Measurements from ENCODE around the gene PKNOX2. TPM values are rescaled to one million over a fixed set of nuclear protein-coding genes. Genes with fewer than 3 reads are reported as not detected.
A peak's percentile ranks its signal among the peaks of the same experiment; 100 is the strongest.

The PKNOX2 gene
- total RNA-seq, 1 donor from 2014 or later, result 20.2 TPM

DNA sequence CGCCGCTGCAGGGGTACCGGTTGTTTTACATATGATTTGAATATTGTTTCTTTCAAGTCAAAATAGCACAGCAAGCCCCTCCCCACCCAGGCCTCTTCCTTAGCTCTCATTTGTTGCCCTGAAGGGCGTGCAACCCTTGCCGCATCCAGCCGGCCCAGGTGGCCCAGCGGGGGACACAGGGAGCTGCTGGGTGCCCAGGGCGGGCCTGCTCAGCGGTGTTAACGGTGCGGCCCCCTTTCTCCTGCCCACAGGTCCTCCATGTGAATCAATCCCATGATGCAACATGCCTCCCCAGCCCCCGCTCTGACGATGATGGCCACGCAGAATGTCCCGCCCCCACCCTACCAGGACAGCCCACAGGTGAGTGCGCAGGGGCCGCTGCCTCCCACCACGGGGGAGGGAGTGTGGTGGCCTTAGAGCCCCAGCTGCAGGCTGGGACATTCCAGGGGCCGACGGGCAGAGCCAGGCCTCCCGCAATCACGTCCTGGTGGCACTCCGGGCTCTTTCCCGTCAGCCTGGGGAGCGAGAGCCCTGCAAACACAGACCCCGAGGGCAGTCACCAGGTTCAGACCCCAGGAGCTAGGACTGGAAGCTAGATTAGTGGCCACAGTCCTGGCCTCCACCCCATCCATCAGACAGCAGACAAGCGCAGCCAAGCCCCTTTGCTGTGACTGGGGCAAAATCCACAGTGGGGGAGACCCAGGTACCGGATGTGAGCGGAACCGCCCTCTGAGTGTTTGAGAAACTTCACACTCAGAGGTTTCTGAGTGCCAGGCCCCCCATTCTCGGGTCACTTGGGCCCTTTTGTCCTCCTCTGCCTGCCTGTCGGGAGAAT is 186.7 kb downstream of the PKNOX2 start:
- DNase-seq (ENCODE audit: low read depth), result no peak

DNA sequence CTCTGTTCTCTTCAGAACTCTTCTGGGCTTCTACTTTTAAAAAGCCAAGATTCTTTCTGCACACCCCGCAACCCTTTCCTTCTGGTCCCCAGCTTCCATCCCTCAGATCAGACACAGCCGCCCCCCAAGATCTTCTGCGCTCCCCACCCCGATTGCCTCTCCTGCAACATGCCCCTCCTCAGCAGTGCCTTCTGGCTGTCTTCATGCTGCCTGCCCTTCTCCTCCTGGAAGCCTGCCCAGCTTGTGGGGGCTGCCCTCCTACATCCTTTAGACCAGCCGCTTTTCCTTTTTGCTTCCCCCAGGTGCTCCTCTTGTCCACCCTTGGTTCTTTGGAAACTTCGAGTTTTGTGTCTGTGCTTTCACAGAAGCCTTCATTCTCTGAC is 187.3 kb downstream of the PKNOX2 start:
- DNase-seq (ENCODE audit: low read depth), result no peak

DNA sequence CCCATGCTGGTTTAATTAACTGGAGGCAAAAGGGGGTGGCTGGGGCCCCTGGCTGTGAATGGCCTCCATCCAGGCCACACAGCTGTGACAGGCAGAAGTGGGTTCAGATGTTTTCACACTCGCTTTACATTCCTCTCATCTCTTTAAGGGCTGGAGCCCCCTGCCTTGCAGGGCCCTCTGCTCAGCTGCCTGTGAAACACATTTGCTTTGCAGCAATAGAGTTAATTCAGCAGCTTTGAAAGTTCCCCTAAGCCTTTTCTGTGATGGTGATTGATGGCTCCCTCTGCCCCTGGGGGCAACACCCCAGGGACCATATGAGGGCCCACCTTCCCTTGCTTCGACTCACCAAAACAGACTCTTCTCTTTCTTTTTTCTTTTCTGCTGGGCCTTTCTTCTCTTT is 192.2 kb downstream of the PKNOX2 start:
- DNase-seq (ENCODE audit: low read depth), result no peak

DNA sequence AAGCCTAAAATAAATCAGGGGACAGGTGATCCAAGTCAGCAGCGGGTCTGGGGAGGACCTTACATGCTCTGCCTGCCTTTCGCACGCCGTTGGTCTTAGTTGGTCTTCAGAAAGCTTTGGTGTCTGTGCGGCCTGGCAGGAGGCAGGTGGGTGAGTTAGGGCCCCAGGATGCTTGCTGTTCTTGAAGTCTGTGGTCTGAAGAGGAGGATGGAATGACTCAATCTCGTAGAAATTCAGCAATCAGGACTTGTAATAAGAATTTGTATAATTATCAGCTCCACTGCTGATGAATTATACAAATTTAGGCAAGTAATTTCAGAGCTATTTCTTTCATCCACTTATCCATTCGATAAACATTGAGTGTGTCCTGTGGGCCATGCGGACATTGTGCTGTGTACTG is 193.0 kb downstream of the PKNOX2 start:
- no peak for DNase-seq (ENCODE audit: low read depth)

DNA sequence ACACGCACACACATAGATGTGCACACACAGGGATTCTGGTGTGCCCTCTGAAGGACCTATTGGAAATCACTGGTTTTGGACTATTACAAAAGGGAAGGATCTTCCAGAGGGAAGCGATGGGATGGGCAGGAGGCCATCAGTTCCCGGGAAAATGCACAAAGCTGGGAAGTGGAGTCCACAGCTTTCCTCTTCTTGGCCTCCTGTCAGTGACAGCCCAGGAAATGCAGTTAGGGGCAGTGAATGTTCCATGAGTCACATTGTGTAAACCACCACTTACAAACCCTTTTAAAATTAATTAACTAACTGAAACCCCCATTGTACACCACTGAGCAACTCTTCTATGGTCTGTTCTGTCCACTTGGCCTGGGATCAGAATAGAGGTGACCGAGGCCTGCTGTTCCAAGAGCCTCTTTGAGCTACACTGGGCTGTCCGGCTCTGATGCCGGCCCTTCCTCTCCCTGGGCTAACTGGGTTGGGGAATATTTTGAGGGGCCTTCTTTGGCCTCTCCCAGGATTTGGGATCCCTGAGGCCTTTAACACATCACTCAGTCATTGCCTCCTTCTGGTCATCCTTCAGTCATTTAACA is 193.8 kb downstream of the PKNOX2 start:
- no peak for DNase-seq (ENCODE audit: low read depth)

DNA sequence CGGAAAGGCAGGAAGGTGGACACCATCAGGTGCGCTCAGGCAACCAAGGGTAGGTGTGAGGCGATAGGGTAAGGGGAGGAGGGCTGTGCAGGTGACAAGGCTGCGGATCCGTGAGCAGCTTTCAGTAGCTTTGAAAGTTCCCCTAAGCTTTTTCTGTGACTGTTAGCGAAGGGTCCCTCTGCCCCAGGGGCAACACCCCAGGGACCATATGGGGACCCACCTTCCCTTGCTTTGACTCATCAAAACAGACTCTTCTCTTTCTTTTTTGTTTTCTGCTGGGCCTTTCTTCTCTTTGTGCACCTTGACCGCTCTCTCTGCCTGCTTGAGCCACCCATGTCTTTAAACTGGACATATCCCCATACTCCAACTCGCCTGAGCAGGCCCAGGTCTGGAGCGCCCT is 194.6 kb downstream of the PKNOX2 start:
- DNase-seq (ENCODE audit: low read depth), result no peak

DNA sequence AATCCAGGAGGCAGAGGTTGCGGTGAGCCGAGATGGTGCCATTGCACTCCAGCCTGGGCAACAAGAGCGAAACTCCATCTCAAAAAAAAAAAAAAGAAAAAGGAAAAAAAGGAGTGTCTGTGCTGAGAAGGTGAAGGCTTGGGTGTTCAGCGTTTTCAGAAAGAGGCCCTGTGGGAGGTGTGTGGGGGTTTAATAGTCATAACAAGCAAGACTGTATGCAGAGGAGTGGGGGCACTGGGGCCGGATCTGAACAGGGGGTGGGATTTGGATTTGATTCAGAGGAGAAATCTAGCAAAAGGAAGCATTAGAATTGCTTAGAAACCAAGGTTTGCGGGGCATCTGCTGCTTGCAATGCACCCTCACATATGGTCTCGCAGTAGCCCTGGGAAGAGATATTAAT is 195.5 kb downstream of the PKNOX2 start:
- no peak for DNase-seq (ENCODE audit: low read depth)

DNA sequence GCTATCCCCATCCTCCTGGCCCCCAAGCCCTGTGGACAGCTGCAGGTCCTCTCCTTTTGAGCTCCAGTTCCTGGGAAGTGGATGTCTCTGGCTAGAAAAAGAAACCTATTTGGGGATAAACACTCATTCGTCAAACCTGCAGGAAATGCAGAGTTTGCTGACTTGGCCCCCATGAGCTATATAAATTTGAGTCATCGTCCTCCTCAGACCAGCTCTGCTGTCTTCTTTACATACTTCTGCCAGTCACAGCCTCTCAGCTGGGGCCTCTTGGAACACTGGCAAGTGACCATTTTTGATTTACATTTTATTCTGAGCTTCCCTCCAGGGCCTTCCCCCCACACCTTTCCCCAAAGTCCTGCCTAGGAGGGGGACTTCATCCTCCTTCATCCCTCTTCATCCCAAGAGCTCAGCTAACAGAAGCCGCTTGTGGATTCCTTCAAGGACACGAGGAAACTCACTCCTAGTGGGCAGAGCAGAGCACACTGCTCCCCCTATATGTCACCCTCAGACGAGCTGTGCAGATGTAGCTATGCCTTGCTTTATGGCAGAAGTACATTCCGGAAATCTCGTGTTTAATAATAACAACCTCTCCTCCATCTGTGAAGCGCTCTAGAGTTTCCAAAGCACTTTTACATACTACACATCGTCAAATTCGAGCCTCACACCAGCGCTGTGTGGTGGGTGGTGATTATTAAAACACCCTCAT is 199.7 kb downstream of the PKNOX2 start:
- DNase-seq (ENCODE audit: low read depth), result no peak

DNA sequence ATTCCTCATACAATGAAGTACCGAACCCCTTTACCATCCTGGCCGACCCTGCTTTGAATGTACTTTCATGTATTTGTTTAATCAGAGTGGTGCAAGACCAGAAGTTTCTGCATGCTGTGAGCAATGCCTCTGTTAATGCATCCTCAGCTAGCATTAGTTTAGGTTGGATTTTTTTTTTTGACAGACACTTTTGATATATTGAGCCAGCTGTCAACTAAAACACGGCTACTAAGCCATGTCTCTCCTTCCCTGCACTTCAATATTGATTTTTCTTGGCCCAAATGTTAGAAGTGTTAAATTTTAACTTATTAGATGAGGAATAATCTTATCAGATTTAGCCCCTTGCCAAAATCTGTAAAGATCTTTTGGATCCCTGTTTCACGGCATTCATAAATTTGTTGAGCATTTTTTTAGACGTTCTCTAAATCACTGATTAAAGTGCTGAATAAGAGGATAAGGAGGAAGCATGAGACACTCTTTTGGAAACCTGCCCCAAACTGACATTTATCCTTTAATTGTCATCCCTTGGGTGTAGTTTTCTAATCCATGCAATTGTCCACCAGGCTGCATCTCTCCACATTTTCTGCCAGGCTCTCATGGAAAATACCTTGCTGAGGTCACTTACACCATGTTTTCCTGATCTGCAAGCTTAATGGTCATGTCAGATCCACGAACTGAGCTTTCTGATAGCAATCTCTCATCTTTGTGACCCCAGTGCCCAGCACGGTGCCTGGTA is 200.8 kb downstream of the PKNOX2 start:
- no peak for DNase-seq (ENCODE audit: low read depth)

DNA sequence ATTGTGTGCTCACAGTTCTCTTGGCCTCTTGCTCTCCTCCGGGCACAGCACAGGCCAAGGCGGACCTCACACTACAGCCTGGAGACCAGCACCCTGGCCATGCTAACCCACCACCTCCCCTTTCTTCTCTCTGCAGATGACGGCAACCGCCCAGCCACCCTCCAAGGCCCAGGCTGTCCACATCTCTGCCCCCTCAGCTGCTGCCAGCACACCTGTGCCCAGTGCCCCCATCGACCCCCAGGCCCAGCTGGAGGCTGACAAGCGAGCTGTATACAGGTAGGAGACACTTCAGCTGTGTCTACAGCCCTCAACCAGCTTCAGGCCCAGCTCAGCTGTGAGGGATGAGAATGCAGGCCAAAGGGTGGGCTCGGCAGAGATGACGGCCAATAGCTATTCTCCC is 203.2 kb downstream of the PKNOX2 start:
- DNase-seq (ENCODE audit: low read depth), result no peak

DNA sequence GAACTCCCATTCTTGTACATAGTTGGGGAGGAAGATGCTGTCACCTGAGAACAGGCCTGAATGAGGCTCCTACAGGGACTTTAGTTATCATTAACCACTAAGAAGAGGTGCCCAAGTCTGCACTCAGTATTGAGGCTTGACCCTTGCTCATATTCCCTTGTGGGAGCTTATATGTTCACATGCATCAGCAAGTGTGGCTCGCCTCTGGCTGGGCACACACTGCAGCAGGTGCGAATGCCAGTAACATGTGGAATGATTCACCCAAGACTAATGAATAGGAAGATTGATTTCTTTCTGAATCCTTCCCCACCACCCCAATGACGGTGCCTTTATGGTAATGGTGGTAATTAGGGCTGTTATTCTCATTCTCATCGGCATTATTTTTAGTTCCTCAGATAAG is 204.2 kb downstream of the PKNOX2 start:
- no peak for DNase-seq (ENCODE audit: low read depth)

DNA sequence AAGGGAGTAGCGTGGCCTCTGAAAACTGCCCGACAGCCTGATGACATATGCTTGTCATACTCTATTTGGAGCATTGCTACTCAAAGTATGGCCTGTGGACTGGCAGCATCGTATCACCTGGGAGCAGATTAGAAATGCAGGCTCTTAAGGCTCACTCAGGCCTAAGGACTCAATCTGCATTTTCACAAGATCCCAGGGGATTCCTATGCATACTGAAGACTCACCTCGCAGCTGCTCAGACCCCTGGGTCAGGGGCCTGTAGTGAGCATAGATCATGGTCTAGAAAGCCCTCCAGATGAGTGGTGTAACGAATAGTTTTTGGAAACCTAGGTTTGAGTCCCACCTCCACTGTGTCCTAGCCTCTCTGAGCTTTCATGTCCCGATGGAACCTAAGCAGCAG is 205.3 kb downstream of the PKNOX2 start:
- DNase-seq (ENCODE audit: low read depth), result no peak

DNA sequence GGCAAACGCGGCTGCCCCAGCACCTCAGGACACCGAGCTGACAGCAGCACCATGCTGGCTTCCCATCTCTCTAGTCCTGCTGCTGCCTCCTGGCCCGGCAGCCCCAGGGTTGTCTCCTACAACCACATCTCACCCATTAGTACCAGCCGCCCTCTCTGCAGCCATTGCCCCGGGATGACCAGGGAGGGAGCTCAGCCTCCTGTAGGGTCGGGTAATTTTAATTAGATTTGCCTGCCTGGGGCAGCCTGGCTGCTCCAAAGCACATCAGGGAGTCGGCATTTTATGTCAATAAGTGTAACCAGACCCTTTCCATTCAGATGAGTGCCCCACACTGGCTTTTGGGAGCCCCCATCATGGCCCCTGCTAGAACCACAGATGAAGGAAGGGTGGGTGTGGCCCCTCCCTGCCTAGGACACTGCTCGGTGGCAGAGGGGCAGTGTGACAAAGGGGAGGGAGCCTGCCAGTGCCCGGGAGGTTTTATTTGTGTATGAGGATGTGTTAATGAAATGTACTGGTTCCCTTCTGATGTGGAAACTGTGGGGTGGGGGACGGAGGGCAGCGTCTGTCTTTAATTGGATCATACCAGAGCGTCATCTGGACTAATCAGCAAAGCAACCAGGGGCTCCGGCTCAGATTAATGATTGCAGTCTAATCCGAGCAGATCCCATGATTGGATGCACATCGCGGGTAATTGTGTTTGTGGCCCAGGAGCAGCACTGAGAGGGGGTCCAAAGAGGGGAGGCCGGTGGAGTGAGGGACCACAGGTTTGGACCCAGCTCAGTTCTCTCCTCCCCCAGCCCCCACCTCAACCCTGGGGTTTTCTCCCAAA is 206.2 kb downstream of the PKNOX2 start:
- no peak for DNase-seq (ENCODE audit: low read depth)

DNA sequence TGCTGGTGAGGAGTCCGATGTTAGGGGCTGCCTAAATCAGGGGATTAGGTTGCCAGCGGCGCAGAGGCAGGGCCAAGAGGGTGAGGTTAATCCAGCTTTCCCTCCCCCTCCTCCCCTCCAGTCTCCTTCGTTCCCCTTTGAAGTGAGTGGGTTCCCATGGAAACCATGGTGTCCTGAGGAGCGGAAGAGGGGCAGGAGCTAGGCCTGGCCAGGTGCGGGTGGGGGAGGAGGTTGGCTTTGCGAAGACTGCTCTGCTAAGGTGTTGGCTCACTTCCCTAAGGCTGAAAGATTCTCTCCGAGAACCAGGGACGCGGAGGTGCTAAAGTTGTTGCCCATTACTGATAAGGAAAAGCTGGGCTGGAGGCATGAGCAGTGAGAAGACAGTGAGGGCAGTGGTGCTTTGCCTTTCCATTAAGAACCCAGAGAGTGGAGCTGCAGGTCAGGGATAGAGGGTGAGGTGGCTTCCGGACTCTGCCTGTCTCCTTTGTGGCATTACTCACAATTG is 206.9 kb downstream of the PKNOX2 start:
- DNase-seq (ENCODE audit: low read depth), result no peak

DNA sequence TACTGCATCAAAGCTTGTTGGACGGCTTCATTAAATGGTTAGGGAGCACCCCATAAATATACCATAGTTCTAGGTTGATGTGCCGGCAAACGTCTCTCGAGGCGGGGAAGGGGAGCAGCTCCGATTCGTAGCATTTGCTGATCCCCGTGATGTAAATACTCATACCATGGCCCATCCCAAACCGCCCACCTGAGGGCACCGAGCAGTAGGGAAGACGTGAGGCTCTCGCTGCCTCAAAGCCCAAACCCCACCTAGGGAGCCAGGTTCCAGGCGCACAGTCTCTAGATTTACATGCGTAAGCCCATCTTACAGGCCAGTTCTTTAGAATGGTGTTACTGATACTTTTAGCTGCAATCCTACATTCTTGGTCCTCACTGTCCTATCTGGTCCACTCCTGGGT is 207.5 kb downstream of the PKNOX2 start:
- DNase-seq (ENCODE audit: low read depth), result no peak

DNA sequence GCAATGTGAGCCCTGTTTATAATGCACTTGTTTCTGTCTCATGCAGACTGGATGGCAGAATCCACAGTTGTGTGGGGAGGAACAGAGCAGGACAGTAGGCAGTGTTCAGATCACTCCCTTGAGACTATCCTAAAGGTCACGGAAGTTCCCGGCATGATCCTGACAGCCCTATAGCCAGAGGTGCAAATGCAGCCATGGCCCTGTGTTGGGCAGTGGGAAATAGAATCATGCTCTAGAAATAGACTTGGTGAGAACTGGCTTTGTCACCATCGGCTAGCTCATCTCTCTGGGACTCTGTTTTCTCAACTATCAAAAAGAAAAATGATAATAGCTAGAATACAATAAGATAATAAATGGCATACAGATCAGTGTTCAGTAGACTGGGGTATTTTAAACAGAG is 208.4 kb downstream of the PKNOX2 start:
- DNase-seq (ENCODE audit: low read depth), result peak; percentile 34

DNA sequence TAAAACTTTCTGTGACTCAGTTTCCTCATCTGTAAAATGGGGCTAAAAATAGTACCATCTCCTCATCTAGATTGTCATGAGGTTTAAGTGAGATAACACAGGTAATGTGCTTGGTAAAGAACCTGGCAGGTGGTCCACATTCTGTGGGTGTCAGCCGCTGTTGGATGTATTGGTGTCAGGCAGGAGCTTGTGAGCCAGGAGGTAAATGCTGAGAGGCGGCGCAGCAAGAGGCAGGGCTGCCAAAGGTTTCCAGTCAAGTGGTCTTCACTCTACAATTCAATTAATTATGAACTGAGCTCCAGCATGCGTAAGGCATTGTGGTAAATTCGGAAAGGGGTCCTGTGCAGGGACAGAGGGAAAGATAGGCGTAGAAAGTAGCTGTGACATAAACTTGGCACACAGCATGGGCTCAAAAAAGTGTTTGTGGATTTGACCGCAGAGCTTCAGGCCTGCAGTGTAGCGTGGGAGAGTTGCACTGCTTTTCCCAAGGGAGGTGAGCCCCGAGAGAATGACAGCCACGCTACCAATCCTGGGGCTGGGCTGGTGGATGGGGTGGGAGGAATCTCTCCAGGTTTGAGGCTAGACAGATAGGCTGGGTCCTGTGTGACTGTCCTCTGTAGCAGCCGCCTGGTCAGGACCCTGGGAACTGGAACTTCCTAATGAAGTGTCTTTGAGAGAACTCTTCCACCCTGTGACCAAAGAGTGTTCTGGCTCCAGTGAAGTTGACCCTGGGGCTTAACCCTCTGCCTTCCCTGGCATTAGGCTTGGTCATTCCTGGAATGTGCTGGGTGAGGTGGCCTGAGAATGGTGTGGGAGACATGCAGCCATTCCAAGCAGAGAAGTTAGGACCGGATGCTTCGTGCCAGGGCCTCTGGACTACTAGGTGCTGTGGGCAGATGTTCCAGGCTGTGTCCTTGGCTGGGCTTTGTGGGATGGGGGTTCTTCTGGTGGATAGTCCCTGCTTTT is 209.2 kb downstream of the PKNOX2 start:
- DNase-seq (ENCODE audit: low read depth), result peak; percentile 37

DNA sequence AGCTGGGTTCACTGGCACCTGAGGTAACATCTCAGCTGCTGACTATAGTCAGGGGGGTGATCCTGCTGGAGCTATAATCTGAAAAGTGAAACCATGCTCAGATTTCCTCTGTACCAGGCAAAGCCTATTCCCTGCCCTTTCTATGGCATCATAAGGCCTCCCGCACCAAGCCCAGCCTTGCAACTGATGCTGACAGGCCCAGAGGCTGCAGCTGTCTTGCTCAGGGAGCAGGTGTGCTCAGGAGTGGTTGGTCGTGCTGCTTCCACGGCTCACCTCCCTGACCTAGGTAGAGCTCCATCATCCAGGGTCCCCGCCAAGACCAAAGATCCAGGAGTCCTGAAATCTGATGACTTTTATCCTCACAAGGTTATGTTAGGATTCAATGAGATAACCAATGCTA is 209.8 kb downstream of the PKNOX2 start:
- peak; percentile 13 for DNase-seq (ENCODE audit: low read depth)

DNA sequence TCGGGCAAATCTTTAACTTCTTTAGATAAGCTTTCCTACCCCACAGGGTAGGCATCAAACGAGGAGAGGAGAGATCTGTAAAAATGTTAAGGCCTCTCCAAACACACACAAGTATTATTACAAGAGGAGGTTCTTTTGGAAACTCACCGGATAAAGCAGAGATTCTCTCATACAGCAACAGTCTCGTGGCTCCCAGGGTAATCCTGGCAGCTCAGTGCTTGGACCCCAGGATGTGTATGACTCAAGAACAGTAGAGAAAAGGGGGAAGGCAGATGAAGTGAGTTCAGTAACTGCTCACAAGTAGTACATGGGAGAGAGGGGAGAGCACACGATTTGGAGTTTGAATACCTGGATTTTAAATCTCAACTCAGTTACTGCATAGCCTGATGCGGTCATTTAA is 210.6 kb downstream of the PKNOX2 start:
- no peak for DNase-seq (ENCODE audit: low read depth)

DNA sequence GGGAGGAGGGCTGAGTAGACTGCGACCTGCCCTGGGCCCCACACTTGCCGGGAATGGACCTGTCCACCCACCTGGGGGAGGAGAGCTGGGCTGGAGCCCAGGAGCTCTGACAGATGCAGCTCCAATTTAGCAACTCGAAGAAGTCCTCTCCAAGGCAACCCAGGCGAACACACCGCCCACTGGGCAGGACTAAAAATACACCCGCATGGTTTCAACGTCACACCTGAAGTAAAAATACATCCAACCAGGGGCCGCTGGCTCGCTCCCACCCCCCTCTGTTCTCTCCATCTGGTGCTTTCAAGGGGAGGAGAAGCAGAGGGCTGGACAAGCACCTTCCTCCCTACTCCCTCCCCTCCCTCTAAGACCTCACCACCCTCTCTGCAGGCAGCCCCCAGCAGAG is 211.6 kb downstream of the PKNOX2 start:
- DNase-seq (ENCODE audit: low read depth), result peak; percentile 61

Measured in myocyte (in vitro differentiated cells).